OCI-LY7 (cell line): Measurements from ENCODE around the gene DCC. TPM values are rescaled to one million over a fixed set of nuclear protein-coding genes. Genes with fewer than 3 reads are reported as not detected.
A peak's percentile ranks its signal among the peaks of the same experiment; 100 is the strongest.

ENCODE experiments used
- BruUV-seq: library from RNA; stranded (reverse); fragments of 400-500 nt; replicated peaks from 2 replicates; lab custom pipeline; 2021; lab: Mats Ljungman, UMichigan
- CTCF ChIA-PET: fragments of 300-600 bp; sonication (Branson Sonifier 250); formaldehyde crosslinking; loops from one replicate; lab custom pipeline; 2022; ENCODE audit warnings: antibody characterized with exemption; ENCODE audit not compliant: unreplicated experiment; lab: Charles Lee
- POLR2A ChIA-PET: fragments of 300-600 bp; sonication (Branson Sonifier 250); formaldehyde crosslinking; loops from one replicate; lab custom pipeline; 2022; ENCODE audit warnings: antibody characterized with exemption; lab: Charles Lee
- DNase-seq: peaks from one replicate; pipeline ENCODE4 v3.0.0-alpha.2; 2015; ENCODE audit warnings: low spot score
- H2AFZ ChIP-seq: fragments of 200-600 bp; sonication (generic), shearing (Covaris generic); 2 replicates; pipeline ENCODE4 v1.6.1; 2014; ENCODE audit warnings: mild to moderate bottlenecking, antibody characterized with exemption, low read length, moderate library complexity
- H3K27ac ChIP-seq: fragments of 200-600 bp; sonication (generic); 2 replicates; pipeline ENCODE4 v1.5.1; 2014; ENCODE audit warnings: mixed run types, low read depth, mild to moderate bottlenecking, moderate library complexity, low read length, inconsistent platforms; ENCODE audit not compliant: poor library complexity, severe bottlenecking
- H3K36me3 ChIP-seq: fragments of 200-600 bp; sonication (generic); 2 replicates; pipeline ENCODE4 v1.6.1; 2014; ENCODE audit warnings: mild to moderate bottlenecking, antibody characterized with exemption, low read length, moderate library complexity, mixed read lengths; ENCODE audit not compliant: insufficient read depth
- H3K4me1 ChIP-seq: fragments of 200-600 bp; sonication (generic); 2 replicates; pipeline ENCODE4 v1.5.1; 2014; ENCODE audit warnings: mild to moderate bottlenecking, low read length; ENCODE audit not compliant: insufficient read depth, poor library complexity, severe bottlenecking
- H3K4me2 ChIP-seq: fragments of 200-600 bp; sonication (generic); 2 replicates; pipeline ENCODE4 v1.6.1; 2014; ENCODE audit warnings: mild to moderate bottlenecking, low read length
- H3K4me3 ChIP-seq: fragments of 200-600 bp; sonication (generic); 2 replicates; pipeline ENCODE4 v1.5.1; 2014; ENCODE audit warnings: mild to moderate bottlenecking, low read depth, low read length; ENCODE audit not compliant: poor library complexity, severe bottlenecking
- H3K79me2 ChIP-seq: fragments of 200-600 bp; sonication (generic); 2 replicates; pipeline ENCODE4 v1.6.1; 2016; ENCODE audit warnings: low read depth, mild to moderate bottlenecking, low read length, moderate library complexity, mixed read lengths; ENCODE audit not compliant: insufficient read depth
- H3K9me2 ChIP-seq: fragments of 200-600 bp; sonication (generic); 2 replicates; pipeline ENCODE4 v1.6.1; 2016; ENCODE audit warnings: mild to moderate bottlenecking, low read length, mixed read lengths; ENCODE audit not compliant: insufficient read depth
- H3K9me3 ChIP-seq: fragments of 200-600 bp; sonication (generic); 2 replicates; pipeline ENCODE4 v1.6.1; 2014; ENCODE audit warnings: mild to moderate bottlenecking, mixed run types, low read length, mixed read lengths
- H4K20me1 ChIP-seq: fragments of 200-600 bp; sonication (generic); 2 replicates; pipeline ENCODE4 v1.6.1; 2014; ENCODE audit warnings: mild to moderate bottlenecking, antibody characterized with exemption, low read length, moderate library complexity, mixed read lengths; ENCODE audit not compliant: insufficient read depth
- EZH2phosphoT487 ChIP-seq: fragments of 200-600 bp; sonication (generic); IDR thresholded peaks from 2 replicates; pipeline ENCODE4 v1.6.1; 2018; ENCODE audit warnings: low read depth, borderline replicate concordance, mild to moderate bottlenecking, mixed run types, antibody characterized with exemption, low read length, moderate library complexity, mixed read lengths
- intact Hi-C: fragments of 100-400 bp; cut with micrococcal nuclease; formaldehyde crosslinking; loops from one replicate; pipeline ENCODE4 v1.10.0; 2022; ENCODE audit not compliant: unreplicated experiment
- total RNA-seq, 2 experiments: library from RNA; depleted of rRNA in 1 of 2; stranded (reverse); fragments of >200 nt in 1 of 2; shearing (Covaris generic) in 1 of 2; gene quantifications; 2 replicates each; pipeline ENCODE4 v1.2.3, GENCODE V29; 2014 to 2022
- TF ChIP-seq, protein P1 (sequence below): fragments of 200-600 bp; sonication (generic); conservative IDR thresholded peaks from 2 replicates; pipeline ENCODE4 v1.5.1; 2014; ENCODE audit warnings: mild to moderate bottlenecking, antibody characterized with exemption, low read length, moderate library complexity, mixed read lengths

Gene DCC
- total RNA-seq, 2 experiments from 2014 or later: not detected

DNA sequence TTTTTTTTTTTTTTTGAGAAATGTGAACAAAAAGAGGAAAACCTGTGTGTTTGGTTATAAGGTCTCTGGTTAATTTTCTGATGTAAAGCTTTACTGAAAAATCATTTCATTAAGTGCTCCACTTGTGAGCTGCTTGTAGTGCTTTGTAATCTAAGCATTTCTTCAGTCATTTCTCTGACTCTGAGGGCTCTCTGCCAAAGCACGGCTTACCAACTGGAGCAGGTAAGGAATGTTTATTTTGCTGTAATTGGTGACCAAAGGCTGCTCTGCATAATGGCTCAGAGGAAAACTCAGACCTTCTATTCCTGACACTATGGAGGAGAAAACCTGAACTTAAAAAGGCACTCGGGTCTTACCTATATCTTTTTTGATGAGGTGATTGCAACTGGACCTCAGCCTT is 1035.6 kb downstream of the DCC start:
- POLR2A ChIA-PET: interaction anchor here (0.7 kb wide), 1 partner anchor 124 kb away, joined by 3 read pairs; no protein-coding TSS in a partner anchor
- Histone ChIP-seq H3K79me2 (no peaks in the 10 kb centered on the region), H3K4me2 (no peak overlapping the region), H3K36me3 (no peaks in the 10 kb centered on the region), H4K20me1 (no peaks in the 10 kb centered on the region), H2AFZ (no peak overlapping the region), H3K4me3 (no peak overlapping the region), H3K9me2 (no peaks in the 10 kb centered on the region), H3K9me3 (no peaks in the 10 kb centered on the region), H3K4me1 (no peaks in the 10 kb centered on the region), H3K27ac (no peak overlapping the region)
- no peak for DNase-seq
- no TSS peak for BruUV-seq
- TF ChIP-seq, protein P1, sequence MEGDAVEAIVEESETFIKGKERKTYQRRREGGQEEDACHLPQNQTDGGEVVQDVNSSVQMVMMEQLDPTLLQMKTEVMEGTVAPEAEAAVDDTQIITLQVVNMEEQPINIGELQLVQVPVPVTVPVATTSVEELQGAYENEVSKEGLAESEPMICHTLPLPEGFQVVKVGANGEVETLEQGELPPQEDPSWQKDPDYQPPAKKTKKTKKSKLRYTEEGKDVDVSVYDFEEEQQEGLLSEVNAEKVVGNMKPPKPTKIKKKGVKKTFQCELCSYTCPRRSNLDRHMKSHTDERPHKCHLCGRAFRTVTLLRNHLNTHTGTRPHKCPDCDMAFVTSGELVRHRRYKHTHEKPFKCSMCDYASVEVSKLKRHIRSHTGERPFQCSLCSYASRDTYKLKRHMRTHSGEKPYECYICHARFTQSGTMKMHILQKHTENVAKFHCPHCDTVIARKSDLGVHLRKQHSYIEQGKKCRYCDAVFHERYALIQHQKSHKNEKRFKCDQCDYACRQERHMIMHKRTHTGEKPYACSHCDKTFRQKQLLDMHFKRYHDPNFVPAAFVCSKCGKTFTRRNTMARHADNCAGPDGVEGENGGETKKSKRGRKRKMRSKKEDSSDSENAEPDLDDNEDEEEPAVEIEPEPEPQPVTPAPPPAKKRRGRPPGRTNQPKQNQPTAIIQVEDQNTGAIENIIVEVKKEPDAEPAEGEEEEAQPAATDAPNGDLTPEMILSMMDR: no peak
- TF ChIP-seq EZH2phosphoT487: no peak
- intact Hi-C loops: no loop called here
- CTCF ChIA-PET: no interaction called here

DNA sequence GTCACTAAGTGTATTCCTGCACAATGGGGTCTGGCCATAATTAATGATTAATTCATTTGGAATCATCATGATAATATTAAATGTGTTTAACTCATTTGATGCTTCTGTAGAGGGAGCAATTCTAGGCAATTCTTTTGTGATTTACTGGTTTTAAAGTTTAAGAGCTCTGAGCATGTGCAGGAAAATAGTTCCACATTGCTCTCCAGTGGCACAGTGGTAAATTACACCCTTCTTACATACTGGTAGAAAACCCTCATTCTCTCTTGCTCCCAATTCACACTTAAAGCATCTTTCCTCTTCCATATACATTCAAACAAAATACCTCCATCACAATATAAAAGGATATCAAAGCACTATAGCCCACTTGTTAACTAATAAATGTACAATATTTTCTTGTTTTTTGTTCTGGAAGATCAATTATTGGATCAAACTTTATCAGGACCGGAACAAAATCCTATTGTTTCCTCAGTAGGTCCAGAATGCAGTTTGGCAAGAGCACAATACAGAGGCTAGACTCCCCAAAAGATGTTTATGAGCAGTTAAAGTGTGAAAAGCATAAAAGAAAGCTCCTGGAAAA is 1040.2 kb downstream of the DCC start:
- no peaks in the 10 kb centered on the region for H3K79me2 ChIP-seq

GRCh38 chr18:53382870-53383269 is 1042.9 kb downstream of the DCC start:
- H3K9me3 ChIP-seq: no peaks in the 10 kb centered on the region
- no peak for DNase-seq
- no peak overlapping the region for H3K4me2 ChIP-seq
- H2AFZ ChIP-seq: no peak overlapping the region
- no peaks in the 10 kb centered on the region for H3K4me1 ChIP-seq
- TF ChIP-seq EZH2phosphoT487: no peak
- TF ChIP-seq, protein P1: no peak
- H3K4me3 ChIP-seq: no peak overlapping the region
- no peaks in the 10 kb centered on the region for H3K79me2 ChIP-seq
- no TSS peak for BruUV-seq
- H4K20me1 ChIP-seq: no peaks in the 10 kb centered on the region
- no peaks in the 10 kb centered on the region for H3K9me2 ChIP-seq
- intact Hi-C loops: no loop called here
- ChIA-PET CTCF (no interaction called here), POLR2A (no interaction called here)
- H3K36me3 ChIP-seq: no peaks in the 10 kb centered on the region
- no peak overlapping the region for H3K27ac ChIP-seq

More for the DNA sequence above, 1040.2 kb downstream of the DCC start:
- no peak for TF ChIP-seq EZH2phosphoT487
- TF ChIP-seq, protein P1: peak; percentile 70
- Histone ChIP-seq H4K20me1 (no peaks in the 10 kb centered on the region), H3K9me2 (no peaks in the 10 kb centered on the region), H3K4me3 (no peak overlapping the region), H3K27ac (no peak overlapping the region), H3K4me1 (no peaks in the 10 kb centered on the region), H3K9me3 (no peaks in the 10 kb centered on the region), H2AFZ (no peak overlapping the region), H3K4me2 (no peak overlapping the region), H3K36me3 (no peaks in the 10 kb centered on the region)
- BruUV-seq: no TSS peak
- peak; percentile 15 for DNase-seq
- ChIA-PET CTCF (no interaction called here), POLR2A (no interaction called here)
- intact Hi-C loops: no loop called here
